Calu3 (cell line): ENCODE measurements around the gene NKG7. TPM values are rescaled to one million over a fixed set of nuclear protein-coding genes. Genes with fewer than 3 reads are reported as not detected.
"Not testable (repeated sequence)": the region's sequence is repeated elsewhere in the genome, so short reads cannot be mapped to it uniquely, and the experiment has no call there.

Source experiments
- BruUV-seq: library from RNA; stranded (reverse); fragments of 400-500 nt; replicated peaks from 2 replicates; lab custom pipeline; 2021; lab: Mats Ljungman, UMichigan
- CTCF ChIA-PET: fragments of 300-600 bp; sonication (Branson Sonifier 250); formaldehyde crosslinking; loops from one replicate; lab custom pipeline; 2022; ENCODE audit warnings: antibody characterized with exemption; lab: Charles Lee
- DNase-seq: peaks from one replicate; pipeline ENCODE4 v3.0.0; 2022
- H3K27ac Mint-ChIP-seq: one replicate; pipeline ENCODE4 v1.8.0; 2022; ENCODE audit warnings: mixed read lengths; ENCODE audit not compliant: unreplicated experiment
- H3K27me3 Mint-ChIP-seq: one replicate; pipeline ENCODE4 v1.8.0; 2022; ENCODE audit warnings: mixed read lengths; ENCODE audit not compliant: unreplicated experiment
- H3K36me3 Mint-ChIP-seq: one replicate; pipeline ENCODE4 v1.8.0; 2022; ENCODE audit warnings: mild to moderate bottlenecking, moderate library complexity, mixed read lengths; ENCODE audit not compliant: insufficient read depth, unreplicated experiment
- H3K4me1 Mint-ChIP-seq: one replicate; pipeline ENCODE4 v1.8.0; 2022; ENCODE audit warnings: mild to moderate bottlenecking, low read depth, mixed read lengths; ENCODE audit not compliant: unreplicated experiment
- H3K4me3 Mint-ChIP-seq: one replicate; pipeline ENCODE4 v1.8.0; 2022; ENCODE audit warnings: mild to moderate bottlenecking, low read depth, moderate library complexity, mixed read lengths; ENCODE audit not compliant: unreplicated experiment
- H3K9me3 Mint-ChIP-seq: one replicate; pipeline ENCODE4 v1.8.0; 2022; ENCODE audit warnings: low read depth, mixed read lengths; ENCODE audit not compliant: unreplicated experiment
- CTCF ChIP-seq: fragments of 200-600 bp; IDR thresholded peaks from one replicate; pipeline ENCODE4 v1.8.0; 2022; ENCODE audit warnings: antibody characterized with exemption; ENCODE audit not compliant: unreplicated experiment
- intact Hi-C: fragments of 100-400 bp; cut with micrococcal nuclease; formaldehyde crosslinking; loops from one replicate; pipeline ENCODE4 v1.10.0; 2022; ENCODE audit not compliant: unreplicated experiment
- total RNA-seq: library from RNA; stranded (reverse); gene quantifications from 2 replicates; pipeline ENCODE4 v1.2.3, GENCODE V29; 2022

NKG7 gene
- total RNA-seq, 1 experiment from 2014 or later, result not detected

DNA sequence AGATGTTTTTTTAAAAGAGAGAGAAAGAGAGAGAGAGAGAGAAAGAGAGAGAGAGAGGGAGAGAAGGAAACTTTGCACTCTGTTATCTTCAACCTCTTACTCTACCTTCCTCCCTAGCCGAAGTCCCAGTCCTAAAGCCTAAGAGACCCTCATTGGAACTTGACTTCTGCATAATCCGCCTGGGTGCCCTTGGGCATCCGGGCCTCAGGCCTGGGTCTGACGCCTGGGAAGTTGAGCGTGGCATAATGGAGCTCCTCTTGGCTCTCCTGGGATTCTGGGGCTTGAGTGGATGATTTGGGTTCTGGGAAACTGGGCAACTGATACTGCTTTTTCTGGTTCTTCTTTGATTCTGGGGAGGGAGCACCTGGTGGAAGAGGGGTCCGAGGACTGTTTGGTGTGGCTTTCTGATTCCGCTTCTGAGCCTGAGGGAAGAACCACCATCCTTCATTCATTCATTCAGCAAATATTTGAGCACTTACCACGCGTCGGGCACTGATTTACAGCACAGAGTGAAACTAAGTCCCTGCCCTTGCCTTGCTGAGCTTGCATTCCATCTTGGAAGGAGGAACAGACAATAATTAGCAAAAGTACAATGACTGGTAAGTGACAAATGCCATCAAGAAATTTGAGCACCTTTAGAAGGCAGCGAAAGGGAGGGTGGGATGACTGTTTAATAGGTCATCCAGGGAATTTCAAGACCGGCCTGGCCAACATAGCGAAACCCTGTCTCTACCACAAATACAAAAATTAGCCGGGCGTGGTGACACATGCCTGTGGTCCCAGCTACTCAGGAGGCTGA is 38.7 kb upstream of the NKG7 start:
- Mint-ChIP-seq H3K9me3 (peaks cover 3% of the 10 kb centered on the region), H3K27me3 (peaks cover 67% of the 10 kb centered on the region), H3K36me3 (no peaks in the 10 kb centered on the region), H3K27ac (no peak overlapping the region), H3K4me3 (no peak overlapping the region), H3K4me1 (no peaks in the 10 kb centered on the region)
- intact Hi-C loops, result no loop called here
- no peak for DNase-seq
- no TSS peak for BruUV-seq
- CTCF ChIA-PET, result interaction anchor here (0.7 kb wide), 1 partner anchor 31 kb away, joined by 3 read pairs; no protein-coding TSS in a partner anchor
- TF ChIP-seq CTCF, result no peak

- H3K27me3 Mint-ChIP-seq, result peaks cover 33% of the 10 kb centered on the region
- intact Hi-C loops, result loop anchor here (1.0 kb wide), 1 partner anchor 68 kb away; no protein-coding TSS in a partner anchor
- H3K27ac Mint-ChIP-seq, result no peak overlapping the region
- DNase-seq, result peak; percentile 57
- TF ChIP-seq CTCF, result peak; percentile 51
- no TSS peak for BruUV-seq
- H3K4me1 Mint-ChIP-seq, result no peaks in the 10 kb centered on the region
- H3K9me3 Mint-ChIP-seq, result peaks cover 12% of the 10 kb centered on the region
- H3K4me3 Mint-ChIP-seq, result no peak overlapping the region
- H3K36me3 Mint-ChIP-seq, result no peaks in the 10 kb centered on the region
- CTCF ChIA-PET, result interaction anchor here (1.0 to 1.8 kb wide), 5 partner anchors 9 to 68 kb away, joined by 3 to 13 read pairs (median 8); partner anchors contain the start of gene VSIG10L
These were observed 35.2 kb upstream of the NKG7 start for GRCh38 chr19:51407511-51408131.

GRCh38 chr19:51402117-51402516 is 29.7 kb upstream of the NKG7 start:
- Mint-ChIP-seq H3K27me3 (no peaks in the 10 kb centered on the region), H3K27ac (no peak overlapping the region), H3K4me1 (no peaks in the 10 kb centered on the region), H3K36me3 (no peaks in the 10 kb centered on the region), H3K9me3 (peaks cover 21% of the 10 kb centered on the region), H3K4me3 (no peak overlapping the region)
- intact Hi-C loops, result no loop called here
- no TSS peak for BruUV-seq
- CTCF ChIA-PET, result no interaction called here
- TF ChIP-seq CTCF, result no peak
- DNase-seq, result no peak

- H3K36me3 Mint-ChIP-seq, H3K27ac Mint-ChIP-seq, H3K27me3 Mint-ChIP-seq, BruUV-seq, H3K4me3 Mint-ChIP-seq, intact Hi-C loops, DNase-seq, H3K4me1 Mint-ChIP-seq: not testable (repeated sequence)
- peaks cover 19% of the 10 kb centered on the region for H3K9me3 Mint-ChIP-seq
- CTCF ChIA-PET, result interaction anchor here (1.8 kb wide), 1 partner anchor 7 kb away, joined by 13 read pairs; no protein-coding TSS in a partner anchor
These were observed 27.5 kb upstream of the NKG7 start for GRCh38 chr19:51399936-51400335.
